H9 (cell line): Measurements from ENCODE around the gene DBH. TPM values are rescaled to one million over a fixed set of nuclear protein-coding genes. Genes with fewer than 3 reads are reported as not detected.

Source experiments
- DNase-seq: peaks from one replicate; pipeline ENCODE4 v3.0.0-alpha.2; 2017
- H2AFZ ChIP-seq: one replicate; pipeline ENCODE4 v1.6.1; 2013; ENCODE audit warnings: mild to moderate bottlenecking, low read length, control low read depth, moderate library complexity
- H2AK5ac ChIP-seq: 2 replicates; pipeline ENCODE4 v1.6.1; 2013; ENCODE audit warnings: low read length, control low read depth, mixed read lengths; ENCODE audit not compliant: insufficient read length
- H2BK120ac ChIP-seq: one replicate; pipeline ENCODE4 v1.6.1; 2013; ENCODE audit warnings: low read depth, mild to moderate bottlenecking, low read length, control low read depth, inconsistent platforms; ENCODE audit not compliant: poor library complexity, severe bottlenecking
- H2BK12ac ChIP-seq: 2 replicates; pipeline ENCODE4 v1.6.1; 2013; ENCODE audit warnings: low read length, control low read depth, mixed read lengths, low read depth; ENCODE audit not compliant: insufficient read length
- H2BK15ac ChIP-seq: 2 replicates; pipeline ENCODE4 v1.6.1; 2013; ENCODE audit warnings: low read depth, low read length, control low read depth
- H2BK20ac ChIP-seq: one replicate; pipeline ENCODE4 v1.6.1; 2013; ENCODE audit warnings: low read depth, mild to moderate bottlenecking, low read length, control low read depth, inconsistent platforms; ENCODE audit not compliant: poor library complexity, severe bottlenecking
- H2BK5ac ChIP-seq: 2 replicates; pipeline ENCODE4 v1.6.1; 2013; ENCODE audit warnings: low read length, control low read depth, mixed read lengths; ENCODE audit not compliant: insufficient read length
- H3K14ac ChIP-seq: 2 replicates; pipeline ENCODE4 v1.6.1; 2013; ENCODE audit warnings: low read length, control low read depth; ENCODE audit not compliant: insufficient read depth
- H3K18ac ChIP-seq: 2 replicates; pipeline ENCODE4 v1.6.1; 2013; ENCODE audit warnings: low read depth, mild to moderate bottlenecking, mixed read lengths, low read length, control low read depth; ENCODE audit not compliant: insufficient read length
- H3K23ac ChIP-seq: 2 replicates; pipeline ENCODE4 v1.6.1; 2013; ENCODE audit warnings: low read length, control low read depth, mixed read lengths, low read depth; ENCODE audit not compliant: insufficient read length
- H3K23me2 ChIP-seq: 2 replicates; pipeline ENCODE4 v1.6.1; 2013; ENCODE audit warnings: low read depth, mild to moderate bottlenecking, mixed read lengths, low read length, control low read depth; ENCODE audit not compliant: insufficient read length, poor library complexity, severe bottlenecking
- H3K27ac ChIP-seq: 2 replicates; pipeline ENCODE4 v1.5.1; 2013; ENCODE audit warnings: low read length, control low read depth, mixed read lengths, low read depth; ENCODE audit not compliant: insufficient read length
- H3K27me3 ChIP-seq: 2 replicates; pipeline ENCODE4 v1.6.1; 2013; ENCODE audit warnings: low read length, control low read depth, inconsistent platforms; ENCODE audit not compliant: insufficient read depth
- H3K4ac ChIP-seq: 2 replicates; pipeline ENCODE4 v1.6.1; 2013; ENCODE audit warnings: low read depth, mild to moderate bottlenecking, control low read depth, inconsistent platforms, low read length, moderate library complexity
- H3K4me1 ChIP-seq: 2 replicates; pipeline ENCODE4 v1.6.1; 2013; ENCODE audit warnings: low read length, control low read depth, inconsistent platforms; ENCODE audit not compliant: insufficient read depth
- H3K4me2 ChIP-seq: 2 replicates; pipeline ENCODE4 v1.6.1; 2013; ENCODE audit warnings: low read length, control low read depth, mixed read lengths; ENCODE audit not compliant: insufficient read length, insufficient read depth
- H3K56ac ChIP-seq: 2 replicates; pipeline ENCODE4 v1.6.1; 2013; ENCODE audit warnings: low read depth, mild to moderate bottlenecking, mixed read lengths, low read length, control low read depth; ENCODE audit not compliant: insufficient read length
- H3K79me1 ChIP-seq: 2 replicates; pipeline ENCODE4 v1.6.1; 2013; ENCODE audit warnings: low read depth, mild to moderate bottlenecking, moderate library complexity, low read length, control low read depth, inconsistent platforms; ENCODE audit not compliant: insufficient read depth, poor library complexity, severe bottlenecking
- H3K79me2 ChIP-seq: 2 replicates; pipeline ENCODE4 v1.6.1; 2013; ENCODE audit warnings: low read length, control low read depth, inconsistent platforms; ENCODE audit not compliant: insufficient read depth
- H3K9ac ChIP-seq: 2 replicates; pipeline ENCODE4 v1.6.1; 2013; ENCODE audit warnings: low read length, control low read depth, mixed read lengths; ENCODE audit not compliant: insufficient read length; ENCODE audit errors: extremely low read depth
- H3K9me3 ChIP-seq: one replicate; pipeline ENCODE4 v1.6.1; 2013; ENCODE audit warnings: low read depth, low read length, inconsistent platforms; ENCODE audit not compliant: control insufficient read depth
- H3T11ph ChIP-seq: one replicate; pipeline ENCODE4 v1.6.1; 2013; ENCODE audit warnings: mild to moderate bottlenecking, low read length, control low read depth, inconsistent platforms
- H4K20me1 ChIP-seq: one replicate; pipeline ENCODE4 v1.6.1; 2013; ENCODE audit not compliant: control insufficient read depth, insufficient read length, insufficient read depth
- H4K5ac ChIP-seq: 2 replicates; pipeline ENCODE4 v1.6.1; 2013; ENCODE audit warnings: low read depth, mild to moderate bottlenecking, mixed read lengths, low read length, control low read depth; ENCODE audit not compliant: insufficient read length
- H4K8ac ChIP-seq: replicated peaks from 2 replicates; pipeline ENCODE4 v1.6.1; 2013; ENCODE audit warnings: low read length, control low read depth, mixed read lengths, low read depth; ENCODE audit not compliant: insufficient read length
- H4K91ac ChIP-seq: 2 replicates; pipeline ENCODE4 v1.6.1; 2013; ENCODE audit warnings: low read depth, mild to moderate bottlenecking, moderate library complexity, mixed read lengths, low read length, control low read depth; ENCODE audit not compliant: insufficient read length
- H3K27ac Mint-ChIP-seq, 3 experiments: 2 replicates in 2 of 3; 3 replicates in 1 of 3; pipeline ENCODE4 v1.8.0; 2020 to 2021; ENCODE audit warnings: mixed read lengths in 3 of 3, mild to moderate bottlenecking in 1 of 3, moderate library complexity in 1 of 3
- H3K27me3 Mint-ChIP-seq: 2 replicates; pipeline ENCODE4 v1.8.0; 2021; ENCODE audit warnings: low read depth, mild to moderate bottlenecking, moderate library complexity, mixed read lengths
- H3K36me3 Mint-ChIP-seq, 3 experiments: 2 replicates in 2 of 3; 3 replicates in 1 of 3; pipeline ENCODE4 v1.8.0; 2020 to 2021; ENCODE audit warnings: low read depth in 3 of 3, mixed read lengths in 3 of 3; ENCODE audit not compliant: insufficient read depth in 1 of 3
- H3K4me1 Mint-ChIP-seq, 2 experiments: 2 replicates each; pipeline ENCODE4 v1.8.0; 2020; ENCODE audit warnings: mixed read lengths in 2 of 2
- H3K4me3 Mint-ChIP-seq, 2 experiments: 2 replicates in 1 of 2; 3 replicates in 1 of 2; pipeline ENCODE4 v1.8.0; 2020 to 2021; ENCODE audit warnings: mild to moderate bottlenecking in 2 of 2, mixed read lengths in 2 of 2, moderate library complexity in 1 of 2
- H3K9me3 Mint-ChIP-seq, 2 experiments: 2 replicates in 1 of 2; 3 replicates in 1 of 2; pipeline ENCODE4 v1.8.0; 2020; ENCODE audit warnings: mild to moderate bottlenecking in 2 of 2, mixed read lengths in 2 of 2, moderate library complexity in 1 of 2
- WGBS: extraction: QIAGEN DNeasy Blood & Tissue Kit; methylation state at CpG from one replicate; pipeline ENCODE4 v1.1.7; 2013; ENCODE audit warnings: missing lambda C conversion rate, low lambda C conversion rate, mixed read lengths; ENCODE audit not compliant: insufficient read length; ENCODE audit errors: extremely low coverage; 5-methylcytosine and 5-hydroxymethylcytosine counted together
- total RNA-seq: library from RNA; stranded (reverse); gene quantifications from 2 replicates; pipeline ENCODE4 v1.2.1, GENCODE V29; 2021
- TF ChIP-seq, protein P1 (sequence below): fragments of 200-600 bp; sonication (generic); conservative IDR thresholded peaks from 3 replicates; pipeline ENCODE4 v1.8.0; 2021; ENCODE audit warnings: antibody characterized with exemption, mild to moderate bottlenecking

The DBH gene
- total RNA-seq, 1 experiment from 2014 or later = not detected

DNA sequence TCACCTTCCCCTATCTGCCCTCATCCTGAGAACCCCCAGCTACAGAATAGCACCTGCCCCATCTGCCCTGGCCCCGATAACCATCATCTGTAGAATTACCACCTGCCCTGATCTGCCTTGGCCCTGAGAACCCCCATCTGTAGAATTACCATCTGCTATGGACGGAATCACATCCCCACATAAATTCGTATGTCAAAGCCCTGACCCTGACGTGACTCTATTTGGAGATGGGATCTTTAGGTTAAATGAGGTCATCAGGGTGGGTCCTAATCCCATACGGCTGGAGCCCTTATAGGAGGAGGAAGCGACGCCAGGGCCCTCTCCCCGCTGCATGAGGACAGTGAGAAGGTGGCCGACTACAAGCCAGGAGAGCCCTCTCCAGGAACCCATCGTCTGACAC, 69.4 kb downstream of the DBH start:
- H3K4me3 Mint-ChIP-seq = no peak overlapping the region
- Histone ChIP-seq H4K5ac (no peak overlapping the region), H3K23me2 (peaks cover 4% of the 10 kb centered on the region), H3K27me3 (no peaks in the 10 kb centered on the region), H2BK5ac (no peak overlapping the region), H3T11ph (no peak overlapping the region), H4K20me1 (no peaks in the 10 kb centered on the region), H2AFZ (no peak overlapping the region), H3K18ac (no peak overlapping the region), H3K4ac (no peak overlapping the region), H3K4me2 (no peak overlapping the region), H3K23ac (no peak overlapping the region), H2BK20ac (no peak overlapping the region), H4K91ac (no peak overlapping the region), H3K79me2 (no peaks in the 10 kb centered on the region), H3K27ac (no peak overlapping the region), H2AK5ac (no peak overlapping the region), H2BK120ac (no peak overlapping the region), H4K8ac (no peak overlapping the region), H2BK12ac (no peak overlapping the region), H3K79me1 (no peaks in the 10 kb centered on the region), H3K56ac (no peak overlapping the region), H3K4me1 (no peaks in the 10 kb centered on the region), H2BK15ac (no peak overlapping the region), H3K14ac (no peak overlapping the region), H3K9me3 (no peaks in the 10 kb centered on the region), H3K9ac (no peak overlapping the region)
- H3K27me3 Mint-ChIP-seq = no peaks in the 10 kb centered on the region; the same call in 1 of the 2 replicates
- no peak for DNase-seq
- H3K36me3 Mint-ChIP-seq = no peaks in the 10 kb centered on the region
- H3K9me3 Mint-ChIP-seq = no peaks in the 10 kb centered on the region
- no CpG with 5 or more reads among the region's 10 CpGs for WGBS
- H3K4me1 Mint-ChIP-seq = peaks cover 2 to 20% of the 10 kb centered on the region in 2 experiments
- H3K27ac Mint-ChIP-seq = no peak overlapping the region
- TF ChIP-seq, protein P1, sequence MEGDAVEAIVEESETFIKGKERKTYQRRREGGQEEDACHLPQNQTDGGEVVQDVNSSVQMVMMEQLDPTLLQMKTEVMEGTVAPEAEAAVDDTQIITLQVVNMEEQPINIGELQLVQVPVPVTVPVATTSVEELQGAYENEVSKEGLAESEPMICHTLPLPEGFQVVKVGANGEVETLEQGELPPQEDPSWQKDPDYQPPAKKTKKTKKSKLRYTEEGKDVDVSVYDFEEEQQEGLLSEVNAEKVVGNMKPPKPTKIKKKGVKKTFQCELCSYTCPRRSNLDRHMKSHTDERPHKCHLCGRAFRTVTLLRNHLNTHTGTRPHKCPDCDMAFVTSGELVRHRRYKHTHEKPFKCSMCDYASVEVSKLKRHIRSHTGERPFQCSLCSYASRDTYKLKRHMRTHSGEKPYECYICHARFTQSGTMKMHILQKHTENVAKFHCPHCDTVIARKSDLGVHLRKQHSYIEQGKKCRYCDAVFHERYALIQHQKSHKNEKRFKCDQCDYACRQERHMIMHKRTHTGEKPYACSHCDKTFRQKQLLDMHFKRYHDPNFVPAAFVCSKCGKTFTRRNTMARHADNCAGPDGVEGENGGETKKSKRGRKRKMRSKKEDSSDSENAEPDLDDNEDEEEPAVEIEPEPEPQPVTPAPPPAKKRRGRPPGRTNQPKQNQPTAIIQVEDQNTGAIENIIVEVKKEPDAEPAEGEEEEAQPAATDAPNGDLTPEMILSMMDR = no peak
